ENCODE data around the gene LILRA1. TPM values are rescaled to one million over a fixed set of nuclear protein-coding genes. Genes with fewer than 3 reads are reported as not detected.
"Not testable (repeated sequence)": the region's sequence is repeated elsewhere in the genome, so short reads cannot be mapped to it uniquely, and the experiment has no call there.

The LILRA1 gene
- total RNA-seq, 2 donors from 2014 or later: 0.31 TPM; not detected in 1

- H3K36me3 Mint-ChIP-seq; H3K4me3 Mint-ChIP-seq; H3K27ac Mint-ChIP-seq; DNase-seq (ENCODE audit: low spot score); ATAC-seq; H3K9me3 Mint-ChIP-seq: not testable (repeated sequence)
- Mint-ChIP-seq H3K27me3 (peaks cover 25 to 32% of the 10 kb centered on the region in 2 donors), H3K4me1 (ENCODE audit: low read depth in 2 of 2) (peaks cover 3 to 12% of the 10 kb centered on the region in 2 donors)
Measured at GRCh38 chr19:54595680-54596436, 2.4 kb downstream of the LILRA1 start.

DNA sequence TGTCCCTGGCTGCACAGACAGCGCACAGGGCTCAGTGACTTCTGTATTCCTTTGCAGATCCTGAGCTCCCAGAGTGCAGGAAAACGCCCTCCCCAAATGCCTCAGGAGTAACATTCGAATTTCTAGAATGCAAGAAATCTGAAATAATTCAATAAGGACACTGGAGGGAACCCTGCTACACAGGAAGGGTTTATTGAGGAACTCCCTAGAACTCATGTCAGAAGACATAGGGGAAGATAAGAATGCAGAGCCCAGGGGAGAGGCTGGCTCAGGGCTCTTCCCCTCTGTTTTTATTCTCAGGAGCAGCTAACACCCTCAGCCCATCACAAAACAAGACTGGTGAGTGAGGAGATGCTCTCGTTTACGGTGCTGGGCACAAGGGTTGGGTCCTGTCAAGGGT is 6.8 kb downstream of the LILRA1 start:
- peaks cover 4% of the 10 kb centered on the region for H3K36me3 Mint-ChIP-seq
- peaks cover 11 to 15% of the 10 kb centered on the region in 2 donors for H3K4me1 Mint-ChIP-seq (ENCODE audit: low read depth in 2 of 2)
- H3K4me3 Mint-ChIP-seq: no peak overlapping the region
- no peaks in the 10 kb centered on the region for H3K9me3 Mint-ChIP-seq
- ATAC-seq (no peak), DNase-seq (ENCODE audit: low spot score) (no peak)
- H3K27me3 Mint-ChIP-seq: peaks cover 23 to 29% of the 10 kb centered on the region in 2 donors
- H3K27ac Mint-ChIP-seq: peak overlapping the region in 1 of 2 donors; percentile 39

- H3K27me3 Mint-ChIP-seq: peaks cover 25 to 29% of the 10 kb centered on the region in 2 donors
- peak overlapping the region; percentile 20 to 88 for H3K27ac Mint-ChIP-seq
- ATAC-seq (peak in 1 of 2 donors; percentile 43), DNase-seq (ENCODE audit: low spot score) (no peak)
- peak overlapping the region; percentile 13 for H3K4me3 Mint-ChIP-seq
- H3K36me3 Mint-ChIP-seq: peaks cover 6% of the 10 kb centered on the region
- no peaks in the 10 kb centered on the region for H3K9me3 Mint-ChIP-seq
- peaks cover 14 to 17% of the 10 kb centered on the region in 2 donors for H3K4me1 Mint-ChIP-seq (ENCODE audit: low read depth in 2 of 2)
Measured at GRCh38 chr19:54606230-54606629, 12.8 kb downstream of the LILRA1 start.

DNA sequence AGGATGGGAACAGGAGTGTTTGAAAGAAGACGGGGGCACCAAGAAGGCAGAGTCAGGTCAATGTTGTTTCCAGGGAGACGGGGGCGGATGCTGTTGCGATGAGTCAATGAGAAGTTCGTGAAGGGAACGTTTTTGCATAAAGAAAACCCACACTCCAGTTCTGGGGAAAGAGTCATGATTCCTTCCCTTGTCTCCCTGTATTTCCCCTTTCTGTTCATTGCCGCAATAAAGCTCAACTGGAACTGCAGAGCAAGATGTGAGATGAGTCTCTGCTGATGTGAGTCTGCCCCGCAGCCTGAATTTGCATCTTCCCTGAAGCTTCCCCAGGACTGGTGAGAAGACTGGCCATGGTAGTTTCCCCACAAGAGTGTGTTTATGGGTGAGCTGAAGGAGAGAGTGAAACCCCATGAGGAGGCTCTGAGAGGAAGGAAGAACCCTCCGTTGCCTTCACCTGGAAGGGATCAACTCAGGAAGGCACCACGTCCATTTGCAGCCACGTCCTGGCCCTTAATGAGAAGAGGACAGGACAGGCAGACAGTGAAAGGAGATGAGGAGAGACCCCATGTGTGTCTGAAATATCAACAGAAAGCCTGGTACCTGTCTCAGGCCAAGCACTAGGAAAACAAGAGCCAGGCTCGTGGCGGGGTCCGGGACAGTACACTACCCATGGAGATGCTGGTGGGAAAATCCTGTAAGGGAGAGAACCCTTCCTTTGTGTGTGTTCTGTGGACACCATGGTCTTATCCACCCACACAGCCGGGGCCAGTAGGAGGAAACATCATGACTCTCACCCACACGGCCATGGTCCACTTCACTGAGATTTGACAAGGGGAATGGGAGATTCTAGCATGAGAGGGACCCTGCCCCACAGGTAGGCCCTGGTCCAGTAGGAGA is 13.7 kb downstream of the LILRA1 start:
- H3K9me3 Mint-ChIP-seq: no peaks in the 10 kb centered on the region
- peaks cover 8 to 14% of the 10 kb centered on the region in 2 donors for H3K4me1 Mint-ChIP-seq (ENCODE audit: low read depth in 2 of 2)
- H3K36me3 Mint-ChIP-seq: peaks cover 6% of the 10 kb centered on the region
- peak overlapping the region; percentile 64 for H3K4me3 Mint-ChIP-seq
- ATAC-seq (peak; percentile 78 to 91), DNase-seq (ENCODE audit: low spot score) (no peak)
- H3K27me3 Mint-ChIP-seq: peaks cover 20 to 23% of the 10 kb centered on the region in 2 donors
- H3K27ac Mint-ChIP-seq: peak overlapping the region; percentile 74 to 88

- DNase-seq (ENCODE audit: low spot score) (no peak), ATAC-seq (no peak)
- H3K27ac Mint-ChIP-seq: peak overlapping the region; percentile 74 to 88
- peaks cover 6 to 8% of the 10 kb centered on the region in 2 donors for H3K4me1 Mint-ChIP-seq (ENCODE audit: low read depth in 2 of 2)
- peaks cover 6% of the 10 kb centered on the region for H3K36me3 Mint-ChIP-seq
- peaks cover 17 to 19% of the 10 kb centered on the region in 2 donors for H3K27me3 Mint-ChIP-seq
- H3K4me3 Mint-ChIP-seq: no peak overlapping the region
- no peaks in the 10 kb centered on the region for H3K9me3 Mint-ChIP-seq
Measured at GRCh38 chr19:54607785-54608150, 14.3 kb downstream of the LILRA1 start.

DNA sequence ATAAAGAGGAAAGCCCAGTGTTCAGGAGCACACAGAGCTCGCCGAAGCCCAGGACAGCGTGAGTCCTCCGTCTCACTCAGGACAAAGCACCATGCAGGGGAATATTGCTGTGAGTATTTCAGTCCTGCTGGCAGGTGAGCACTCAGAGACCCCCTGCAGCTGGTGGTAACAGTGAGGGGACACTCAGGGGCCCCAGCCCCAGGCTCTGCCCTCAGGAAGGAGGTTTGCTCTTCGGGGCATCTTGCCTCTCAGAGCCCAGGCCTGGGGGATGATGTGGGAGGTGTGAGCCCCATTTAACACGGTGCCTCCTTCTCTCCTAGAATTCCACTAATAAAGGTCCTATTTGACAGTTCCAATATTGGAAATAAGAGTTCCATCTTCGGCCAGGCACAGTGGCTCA is 14.8 kb downstream of the LILRA1 start:
- peaks cover 17 to 18% of the 10 kb centered on the region in 2 donors for H3K27me3 Mint-ChIP-seq
- DNase-seq (ENCODE audit: low spot score): no peak
- H3K4me3 Mint-ChIP-seq: no peak overlapping the region
- H3K27ac Mint-ChIP-seq: no peak overlapping the region
- no peak for ATAC-seq
- H3K4me1 Mint-ChIP-seq (ENCODE audit: low read depth in 2 of 2): peaks cover 5 to 6% of the 10 kb centered on the region in 2 donors
- H3K36me3 Mint-ChIP-seq: peaks cover 6% of the 10 kb centered on the region
- no peaks in the 10 kb centered on the region for H3K9me3 Mint-ChIP-seq

DNA sequence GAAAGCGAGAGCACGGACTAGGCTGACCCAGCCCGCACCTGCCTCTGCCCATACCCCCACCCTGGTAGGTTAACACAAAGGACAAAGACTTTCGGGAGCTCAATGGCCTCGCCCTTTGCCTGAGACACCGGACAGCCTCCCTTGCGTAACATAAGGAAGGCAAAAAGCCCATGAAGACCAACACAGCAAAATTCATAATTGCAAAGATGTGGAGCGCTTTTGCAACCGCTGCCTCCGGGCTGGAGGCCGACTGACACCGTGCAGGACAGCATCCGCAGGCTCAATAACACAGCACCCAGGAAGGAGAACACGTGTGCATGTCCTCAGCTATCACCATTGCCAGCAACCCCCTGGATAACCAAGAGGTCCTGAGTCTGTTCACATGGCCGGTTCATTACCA is 15.4 kb downstream of the LILRA1 start:
- Mint-ChIP-seq H3K27ac (no peak overlapping the region), H3K4me1 (ENCODE audit: low read depth in 2 of 2) (peaks cover 7 to 10% of the 10 kb centered on the region in 2 donors), H3K9me3 (no peaks in the 10 kb centered on the region), H3K36me3 (peaks cover 6% of the 10 kb centered on the region), H3K27me3 (peaks cover 17 to 21% of the 10 kb centered on the region in 2 donors), H3K4me3 (no peak overlapping the region)
- DNase-seq (ENCODE audit: low spot score): no peak
- no peak for ATAC-seq

- Mint-ChIP-seq H3K9me3 (no peaks in the 10 kb centered on the region), H3K36me3 (peaks cover 6% of the 10 kb centered on the region), H3K27me3 (peaks cover 17 to 23% of the 10 kb centered on the region in 2 donors), H3K27ac (peak overlapping the region; percentile 34 to 38), H3K4me1 (ENCODE audit: low read depth in 2 of 2) (peaks cover 11% of the 10 kb centered on the region in 2 donors), H3K4me3 (no peak overlapping the region)
- DNase-seq (ENCODE audit: low spot score): no peak
- ATAC-seq: no peak
Measured at GRCh38 chr19:54609356-54609791, 15.9 kb downstream of the LILRA1 start.

DNA sequence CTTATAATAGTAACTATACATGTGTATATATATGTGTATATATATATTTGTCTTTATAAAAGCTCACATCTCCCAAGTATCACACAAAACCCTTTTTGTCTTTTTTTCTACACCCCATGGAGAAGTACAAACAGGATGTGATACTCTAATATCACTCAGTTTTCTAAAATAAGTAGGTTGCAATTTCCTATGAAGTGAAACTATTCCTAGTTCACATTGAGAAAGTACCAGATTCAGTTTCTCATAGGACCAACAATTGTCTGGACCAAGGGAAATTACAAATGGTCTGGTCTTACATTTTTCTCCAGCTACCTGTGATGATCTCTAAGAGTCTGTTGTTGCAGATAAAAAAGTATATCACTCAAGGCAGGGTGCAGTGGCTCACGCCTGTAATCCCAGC is 19.0 kb downstream of the LILRA1 start:
- Mint-ChIP-seq H3K9me3 (no peaks in the 10 kb centered on the region), H3K36me3 (no peaks in the 10 kb centered on the region), H3K4me1 (ENCODE audit: low read depth in 2 of 2) (peaks cover 23 to 31% of the 10 kb centered on the region in 2 donors), H3K4me3 (no peak overlapping the region), H3K27me3 (peaks cover 1 to 8% of the 10 kb centered on the region in 2 donors), H3K27ac (peak overlapping the region in 1 of 2 donors; percentile 15)
- ATAC-seq (no peak), DNase-seq (ENCODE audit: low spot score) (no peak)

- Mint-ChIP-seq H3K36me3 (no peaks in the 10 kb centered on the region), H3K9me3 (no peaks in the 10 kb centered on the region), H3K4me3 (no peak overlapping the region), H3K27me3 (peaks cover 0 to 5% of the 10 kb centered on the region in 2 donors), H3K27ac (no peak overlapping the region), H3K4me1 (ENCODE audit: low read depth in 2 of 2) (peaks cover 24 to 36% of the 10 kb centered on the region in 2 donors)
- ATAC-seq (no peak), DNase-seq (ENCODE audit: low spot score) (no peak)
Measured at GRCh38 chr19:54614726-54615125, 21.3 kb downstream of the LILRA1 start.

DNA sequence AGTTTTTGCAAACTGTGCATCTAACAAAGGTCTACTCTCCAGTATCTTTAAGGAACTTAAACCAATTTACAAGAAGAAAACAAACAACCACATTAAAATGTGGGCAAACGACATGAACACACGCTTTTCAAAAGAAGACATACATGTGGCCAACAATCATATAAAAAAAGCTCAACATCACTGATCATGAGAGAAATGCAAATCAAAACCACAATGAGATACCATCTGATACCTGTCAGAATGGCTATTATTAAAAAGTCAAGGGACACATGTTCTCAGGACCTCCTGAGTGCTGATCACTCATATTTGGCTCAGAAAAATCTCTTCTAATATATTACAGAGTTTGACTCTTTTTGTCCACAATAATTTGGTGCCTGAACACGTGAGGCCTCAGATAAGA is 22.6 kb downstream of the LILRA1 start:
- ATAC-seq (no peak), DNase-seq (ENCODE audit: low spot score) (no peak)
- Mint-ChIP-seq H3K27ac (peak overlapping the region; percentile 78 to 83), H3K36me3 (no peaks in the 10 kb centered on the region), H3K4me3 (peak overlapping the region; percentile 4), H3K4me1 (ENCODE audit: low read depth in 2 of 2) (peaks cover 24 to 36% of the 10 kb centered on the region in 2 donors), H3K27me3 (peaks cover 0 to 5% of the 10 kb centered on the region in 2 donors), H3K9me3 (no peaks in the 10 kb centered on the region)

GRCh38 chr19:54616821-54617560 is 23.6 kb downstream of the LILRA1 start:
- DNase-seq (ENCODE audit: low spot score) (no peak), ATAC-seq (peak; percentile 82 to 89)
- H3K9me3 Mint-ChIP-seq: no peaks in the 10 kb centered on the region
- peak overlapping the region; percentile 78 to 83 for H3K27ac Mint-ChIP-seq
- H3K4me3 Mint-ChIP-seq: peak overlapping the region; percentile 86
- peaks cover 0 to 5% of the 10 kb centered on the region in 2 donors for H3K27me3 Mint-ChIP-seq
- H3K4me1 Mint-ChIP-seq (ENCODE audit: low read depth in 2 of 2): peaks cover 29 to 45% of the 10 kb centered on the region in 2 donors
- no peaks in the 10 kb centered on the region for H3K36me3 Mint-ChIP-seq

DNA sequence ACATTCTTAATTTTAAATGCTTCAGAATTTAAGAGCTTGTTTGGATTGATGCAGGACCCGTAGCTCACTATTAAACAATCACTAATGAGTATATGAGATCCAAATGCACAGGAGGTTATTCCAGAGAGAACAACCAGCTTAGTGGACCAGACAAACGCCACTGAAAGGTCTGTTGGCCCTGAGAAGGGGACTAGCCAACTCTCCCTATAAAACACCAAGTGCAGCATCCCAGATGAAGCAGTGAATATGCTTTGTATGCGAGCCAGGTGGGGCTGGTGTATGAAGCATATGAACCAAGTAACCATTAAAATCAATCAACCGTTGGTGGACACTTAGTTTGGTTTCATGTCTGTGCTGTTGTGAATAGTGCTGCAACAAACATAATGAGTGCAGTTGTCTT is 27.0 kb downstream of the LILRA1 start:
- Mint-ChIP-seq H3K27me3 (no peaks in the 10 kb centered on the region), H3K4me1 (ENCODE audit: low read depth in 2 of 2) (peaks cover 41 to 54% of the 10 kb centered on the region in 2 donors), H3K9me3 (no peaks in the 10 kb centered on the region), H3K4me3 (no peak overlapping the region), H3K27ac (no peak overlapping the region), H3K36me3 (no peaks in the 10 kb centered on the region)
- DNase-seq (ENCODE audit: low spot score): no peak
- no peak for ATAC-seq

Data from natural killer cell treated with Interleukin-12 subunit alpha and Interleukin-12 subunit beta and Interleukin-15 and Interleukin-18, amount 100 ng/mL, for 72 hours (primary cell).